Activated CD4-positive, alpha-beta T cell treated with anti-CD3 and anti-CD28 coated beads for 4 hours (primary cell): ENCODE results near the gene LRRC15.

ENCODE experiments used
- DNase-seq, 2 donors: peaks; one replicate each; pipeline ENCODE4 v3.0.0-alpha.2; 2020

The LRRC15 gene

DNA sequence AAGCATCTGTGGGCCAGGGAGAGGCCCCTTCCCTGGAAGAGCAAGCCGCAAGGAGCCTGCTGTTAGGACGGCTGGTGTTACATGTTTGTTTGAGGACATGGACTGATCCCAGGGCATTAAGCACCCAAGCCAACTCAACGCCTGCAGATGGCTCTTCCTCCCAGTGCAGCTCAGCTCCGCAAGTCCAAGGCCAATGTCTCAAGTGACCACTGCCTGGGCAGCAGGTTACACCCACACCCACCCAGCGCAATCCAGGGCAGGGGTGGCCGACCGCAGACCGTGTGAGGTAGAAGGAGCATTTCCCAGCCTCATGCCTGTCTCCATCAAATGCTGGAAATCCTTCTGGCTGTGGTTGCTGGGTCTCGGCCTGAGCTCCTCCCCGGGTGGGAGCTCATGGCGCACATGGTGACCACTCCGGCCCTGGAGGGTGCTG is 15.0 kb upstream of the LRRC15 start:
- no peak for DNase-seq

DNA sequence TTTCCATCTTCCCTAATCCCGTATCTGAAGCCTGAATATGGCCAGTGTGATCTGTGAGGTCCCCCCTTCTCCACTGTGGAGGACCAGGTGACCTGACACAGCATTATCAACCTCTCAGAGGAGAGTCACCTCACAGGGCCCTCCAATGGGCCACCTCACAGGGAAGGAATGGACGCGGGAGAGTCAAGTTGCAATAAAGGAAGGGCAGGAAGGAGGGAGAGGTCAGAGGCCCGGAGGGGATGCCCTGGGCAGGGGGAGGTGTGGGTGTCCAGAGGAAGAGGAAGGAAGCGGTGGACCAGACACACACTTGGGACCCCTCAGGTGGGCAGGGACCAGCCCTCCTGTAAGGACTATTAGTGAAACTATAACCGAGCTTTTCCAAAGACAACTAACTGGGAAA is 14.6 kb upstream of the LRRC15 start:
- DNase-seq: no peak

DNA sequence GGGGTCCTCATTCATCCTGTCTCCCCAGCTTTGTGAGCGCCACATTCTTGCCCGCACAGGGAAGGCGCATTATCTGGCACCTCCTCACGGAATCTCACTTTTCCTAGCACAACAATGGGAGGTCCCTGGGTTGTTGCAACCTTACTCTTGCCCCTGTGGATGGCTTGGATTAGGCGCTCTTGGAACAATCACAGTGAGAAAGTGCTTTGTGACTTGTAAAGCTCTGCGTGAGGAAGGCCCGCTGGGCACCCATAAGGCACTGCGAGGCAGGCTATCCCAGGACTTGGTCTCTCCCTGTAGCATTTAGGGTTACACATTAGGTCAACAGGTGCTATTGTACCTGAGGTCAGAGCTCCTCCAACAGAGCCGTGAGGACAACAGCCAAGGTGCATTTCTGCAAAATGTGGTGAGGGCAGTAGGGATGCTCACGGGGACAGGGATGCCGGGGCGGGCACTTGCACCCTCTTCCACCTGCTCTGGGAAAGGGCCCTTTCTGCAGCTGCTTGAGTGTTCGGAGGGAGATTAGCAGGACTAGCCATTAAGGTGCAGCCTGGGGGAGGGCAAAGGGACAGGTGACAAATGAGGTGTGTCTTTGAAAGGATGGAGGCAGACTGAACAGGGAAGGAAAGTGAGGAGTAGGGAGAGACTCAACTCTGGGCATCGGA is 13.9 kb upstream of the LRRC15 start:
- DNase-seq: no peak

DNA sequence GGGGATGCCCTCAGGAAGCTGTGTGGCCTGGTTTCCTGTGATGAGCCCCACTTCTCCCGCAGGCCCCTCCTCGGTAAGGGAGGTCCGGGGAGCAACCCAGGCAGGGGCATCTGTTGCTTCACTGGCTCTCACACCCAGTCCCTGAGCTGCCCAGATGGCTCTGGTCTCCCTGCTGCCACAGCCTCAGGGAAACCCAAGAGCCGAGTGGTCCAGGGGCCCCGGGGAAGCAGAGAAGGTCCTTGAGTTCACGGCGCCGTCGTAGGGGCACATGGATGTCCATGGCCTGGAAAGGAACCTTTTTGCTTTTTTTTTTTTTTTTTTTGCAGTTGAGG is 13.3 kb upstream of the LRRC15 start:
- no peak for DNase-seq

DNA sequence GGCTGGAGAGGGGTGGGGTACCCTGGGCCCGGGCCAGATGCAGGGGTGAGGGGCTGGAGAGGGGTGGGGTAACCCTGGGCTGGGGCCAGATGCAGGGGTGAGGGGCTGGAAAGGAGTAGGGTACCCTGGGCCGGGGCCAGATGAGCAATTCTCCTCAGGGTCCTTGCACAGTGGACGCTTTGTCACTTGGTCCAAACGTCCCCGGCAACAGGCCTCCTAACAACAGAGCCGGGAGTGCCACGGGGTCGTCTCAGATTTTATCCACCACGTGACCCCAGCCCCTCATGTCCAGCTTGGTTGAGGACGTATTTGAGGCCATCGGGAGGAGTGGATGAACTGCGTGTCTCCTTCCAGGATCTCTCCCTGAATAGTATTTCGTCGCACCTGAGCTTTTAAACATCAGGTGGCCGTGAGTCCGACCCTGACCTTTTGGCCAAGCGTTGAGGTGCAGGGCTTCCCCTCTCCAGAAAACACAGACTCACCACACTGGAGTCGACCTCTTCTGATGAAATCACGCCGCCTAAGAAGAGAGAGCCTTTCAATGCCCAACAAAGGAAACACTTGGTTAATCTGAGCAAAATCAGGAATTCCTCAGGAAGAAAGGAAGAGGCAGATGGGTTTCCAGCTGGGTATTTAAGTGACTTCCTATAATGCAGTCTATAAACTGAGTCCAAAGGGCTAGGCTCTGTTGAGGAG is 12.8 kb upstream of the LRRC15 start:
- DNase-seq: no peak

DNA sequence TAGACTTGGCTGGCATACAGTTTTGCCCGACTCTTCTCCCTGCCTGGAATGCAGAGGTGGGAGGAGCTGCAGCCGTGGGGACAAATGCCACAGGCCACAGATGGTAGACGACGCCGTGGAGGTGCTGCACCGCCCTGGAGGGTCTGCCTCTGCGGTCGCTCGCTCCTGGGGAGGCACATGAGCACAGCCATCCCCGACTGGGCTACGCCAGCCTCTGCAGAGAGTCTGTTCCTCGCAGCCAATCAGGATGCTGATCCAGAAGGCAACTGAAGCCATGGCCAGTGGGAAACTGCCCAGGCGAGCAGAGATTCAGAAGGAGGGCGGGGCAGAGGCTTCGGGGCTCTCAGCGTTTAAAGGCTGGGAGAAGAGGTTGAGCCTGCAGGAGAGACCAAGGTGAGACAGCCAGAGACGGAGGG is 11.9 kb upstream of the LRRC15 start:
- no peak for DNase-seq

DNA sequence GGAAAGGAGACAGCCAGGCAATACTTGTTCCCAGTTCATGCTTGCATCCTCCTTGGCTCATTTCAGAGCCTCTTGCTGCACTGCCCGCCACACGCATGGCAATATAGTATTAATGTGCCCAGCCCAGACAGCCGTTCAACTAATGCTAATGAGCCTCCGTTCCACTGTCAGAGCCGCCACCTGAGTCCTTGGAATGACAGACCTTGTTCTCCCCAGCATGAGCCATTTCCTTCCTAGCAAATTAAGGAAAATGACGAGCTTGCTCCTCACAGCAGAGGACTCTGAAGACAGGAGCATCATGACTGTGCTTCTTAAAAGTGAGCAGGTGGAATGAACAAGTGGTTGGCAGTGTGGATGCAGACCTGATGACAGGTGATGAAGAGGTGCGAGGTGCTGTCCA is 10.8 kb upstream of the LRRC15 start:
- DNase-seq: no peak

DNA sequence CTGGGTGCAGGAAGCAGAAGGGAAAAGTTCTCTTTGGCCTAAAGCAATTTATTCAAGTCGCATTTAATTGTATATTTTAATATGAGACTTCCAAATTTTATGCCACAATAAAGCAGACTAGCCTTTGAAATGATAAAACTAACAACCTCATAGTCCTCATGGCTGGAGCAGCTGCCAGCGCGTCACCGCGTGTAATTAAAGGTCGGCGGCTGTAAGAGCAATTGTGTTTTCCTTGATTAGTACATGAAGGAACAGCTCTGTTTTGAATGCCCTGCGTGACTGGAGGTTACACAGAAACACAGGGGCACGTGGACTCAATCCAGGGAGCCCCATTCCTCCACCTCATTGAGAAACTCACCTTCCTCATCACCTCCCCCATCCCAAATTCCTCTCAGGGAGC is 10.1 kb upstream of the LRRC15 start:
- DNase-seq: no peak

DNA sequence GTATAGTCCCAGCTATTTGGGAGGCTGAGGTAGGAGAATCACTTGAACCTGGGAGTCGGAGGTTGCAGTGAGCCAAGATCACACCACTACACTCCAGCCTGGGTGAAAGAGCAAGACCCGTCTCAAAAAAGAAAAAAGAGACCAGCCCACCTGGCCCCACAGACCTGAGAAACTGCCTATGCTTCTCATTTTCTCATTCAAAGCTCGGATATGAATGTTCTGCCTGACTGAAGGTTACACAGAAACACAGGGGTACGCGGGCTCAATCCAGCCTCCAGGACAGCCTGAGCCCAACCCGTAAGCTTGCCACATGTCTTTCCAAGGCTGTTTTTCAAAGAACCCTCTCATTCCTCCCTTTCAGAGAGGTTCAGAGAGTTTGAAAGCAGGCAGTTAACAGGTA is 9.7 kb upstream of the LRRC15 start:
- no peak for DNase-seq

DNA sequence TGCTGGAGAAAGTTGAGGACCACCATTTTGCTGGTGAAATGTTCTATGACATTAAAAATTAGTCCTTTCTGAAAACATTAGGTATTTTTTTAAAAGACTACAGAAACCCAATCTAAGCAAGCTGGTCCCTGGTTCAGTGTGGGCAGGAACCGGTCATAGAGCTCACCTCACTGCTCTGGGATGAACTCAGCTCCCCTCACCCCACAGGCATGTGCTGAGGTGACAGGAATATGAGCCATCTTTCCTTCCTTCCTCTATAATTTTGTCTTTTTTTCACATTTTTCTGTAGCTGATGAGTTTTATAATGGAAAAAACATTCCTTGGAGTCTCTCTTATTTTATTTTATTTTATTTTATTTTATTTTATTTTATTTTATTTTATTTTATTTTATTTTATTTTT is 8.2 kb upstream of the LRRC15 start:
- DNase-seq: no peak

DNA sequence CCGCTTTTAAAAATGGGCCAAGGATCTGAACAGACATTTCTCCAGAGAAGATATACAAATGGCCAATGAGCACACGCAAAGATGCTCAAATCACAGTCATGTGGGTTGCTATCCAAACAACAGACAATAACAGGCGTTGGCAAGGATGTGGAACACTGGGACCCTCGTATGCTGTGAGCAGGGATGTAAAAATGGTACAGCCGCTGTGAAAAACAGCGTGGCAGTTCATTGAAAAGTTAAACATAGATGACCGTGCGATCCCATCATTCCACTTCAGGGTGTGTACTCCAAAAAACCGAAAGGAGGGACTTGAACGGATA is 6.7 kb upstream of the LRRC15 start:
- DNase-seq: no peak

DNA sequence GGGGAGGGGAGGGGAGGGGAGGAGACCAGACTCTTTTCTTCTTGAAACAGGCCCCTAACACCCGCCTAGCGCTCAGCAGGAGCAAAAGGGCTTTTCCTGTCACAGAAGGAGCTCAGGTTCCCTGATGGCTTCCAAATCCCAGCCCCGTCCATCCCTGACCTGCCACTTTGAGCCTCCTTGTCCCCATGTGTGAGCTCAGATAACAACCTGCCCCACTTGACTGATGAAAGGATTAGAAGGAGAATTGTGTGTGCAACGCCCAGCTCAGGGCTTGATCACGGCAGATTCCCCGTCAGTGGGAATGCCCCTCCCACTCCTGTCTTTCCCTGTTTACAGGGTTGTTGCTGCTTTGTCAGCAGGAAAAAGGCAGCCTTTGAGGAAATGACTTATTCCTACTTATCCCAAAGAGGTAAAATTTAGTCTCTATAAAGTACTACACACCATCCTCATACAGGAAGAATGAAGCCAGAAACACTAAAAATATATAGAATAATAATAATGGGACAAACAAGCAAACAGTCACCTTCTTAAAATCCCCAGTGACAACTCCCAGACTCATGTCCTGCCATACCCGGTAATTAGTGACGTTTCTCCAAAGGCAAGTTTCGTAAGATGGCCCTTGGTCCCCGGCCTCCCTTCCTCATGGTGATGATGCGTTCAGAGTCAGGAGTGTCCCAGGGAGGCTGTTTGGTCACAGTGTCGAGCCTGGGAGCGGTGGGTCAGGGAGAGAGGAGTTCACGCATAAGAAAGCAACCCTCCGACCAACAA is 6.1 kb upstream of the LRRC15 start:
- no peak for DNase-seq

DNA sequence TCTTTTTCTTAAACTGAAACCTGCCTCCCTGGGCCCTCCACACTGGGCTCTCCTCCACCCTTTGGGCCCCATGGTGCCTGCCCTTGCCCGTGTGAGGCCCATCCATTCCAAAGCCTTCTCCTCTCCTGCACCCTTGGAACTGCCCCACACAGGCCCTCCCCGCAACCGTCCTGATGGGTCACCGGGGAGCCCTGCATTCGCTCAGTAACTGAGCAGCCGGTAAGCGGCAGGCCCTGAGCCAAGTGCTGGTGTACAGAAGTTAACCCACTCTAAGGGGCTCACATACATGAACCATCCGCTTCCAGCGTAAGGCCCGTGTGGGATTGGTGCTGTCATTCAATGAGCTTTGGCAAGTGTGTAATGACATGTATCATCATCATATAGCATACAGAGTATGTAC is 5.4 kb upstream of the LRRC15 start:
- DNase-seq: no peak

DNA sequence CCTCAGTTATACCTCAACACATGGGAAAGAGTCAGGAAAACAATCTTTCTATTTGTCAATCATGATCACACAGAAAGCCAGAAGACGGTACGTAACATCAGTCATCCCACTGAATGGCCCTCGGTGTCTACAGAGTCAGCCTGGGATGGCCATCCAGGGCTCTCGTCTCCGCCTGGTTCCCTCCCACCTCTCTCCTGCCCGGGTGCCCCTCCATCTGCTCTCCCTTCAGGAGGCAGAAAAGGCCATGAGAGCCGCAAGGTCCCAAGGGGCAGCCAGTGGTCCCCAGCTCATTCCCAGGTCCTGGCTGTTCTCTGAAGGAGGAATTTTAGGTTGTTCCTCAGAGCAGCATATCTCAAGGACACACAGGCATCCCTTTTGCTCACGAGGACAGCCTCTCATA is 4.4 kb upstream of the LRRC15 start:
- DNase-seq: no peak

DNA sequence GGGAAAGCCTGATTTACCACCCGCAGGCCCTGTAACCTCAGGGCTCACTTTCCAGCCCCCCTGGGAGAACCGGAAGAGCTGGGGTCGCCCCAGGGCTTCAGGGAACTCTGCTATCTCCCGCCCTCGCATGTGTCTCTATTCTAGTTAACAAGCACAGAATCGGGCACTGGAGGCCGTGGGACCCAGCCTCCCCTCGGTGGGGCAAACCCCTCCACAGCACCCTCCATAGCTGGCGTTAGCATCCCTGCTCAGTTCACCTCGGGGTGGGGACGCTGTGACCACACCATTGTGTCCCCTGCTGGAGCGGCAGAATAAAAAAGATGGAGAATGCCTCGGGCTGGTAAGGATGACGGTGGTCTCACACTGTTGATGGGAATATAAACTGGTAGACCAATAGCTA is 3.5 kb upstream of the LRRC15 start:
- DNase-seq: no peak

DNA sequence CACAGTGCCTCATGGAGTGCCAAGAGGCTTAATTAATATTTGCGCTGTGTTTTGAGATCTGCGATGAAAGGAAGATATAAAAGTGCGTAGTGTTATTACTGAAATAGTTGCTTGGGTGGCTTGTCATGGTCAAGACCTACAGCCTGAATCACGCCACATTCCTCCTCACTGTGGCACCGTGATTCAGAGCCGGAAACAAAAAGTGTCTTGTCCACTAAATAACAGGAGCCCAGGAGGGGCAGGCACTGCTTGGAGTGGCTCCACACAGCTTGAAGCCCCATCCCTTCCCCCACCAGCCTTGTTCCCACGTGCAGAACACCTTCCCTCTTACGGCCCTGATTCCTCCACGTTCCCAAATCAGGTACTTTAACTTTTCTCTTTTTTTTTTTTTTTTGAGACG is 1.2 kb upstream of the LRRC15 start:
- no peak for DNase-seq

DNA sequence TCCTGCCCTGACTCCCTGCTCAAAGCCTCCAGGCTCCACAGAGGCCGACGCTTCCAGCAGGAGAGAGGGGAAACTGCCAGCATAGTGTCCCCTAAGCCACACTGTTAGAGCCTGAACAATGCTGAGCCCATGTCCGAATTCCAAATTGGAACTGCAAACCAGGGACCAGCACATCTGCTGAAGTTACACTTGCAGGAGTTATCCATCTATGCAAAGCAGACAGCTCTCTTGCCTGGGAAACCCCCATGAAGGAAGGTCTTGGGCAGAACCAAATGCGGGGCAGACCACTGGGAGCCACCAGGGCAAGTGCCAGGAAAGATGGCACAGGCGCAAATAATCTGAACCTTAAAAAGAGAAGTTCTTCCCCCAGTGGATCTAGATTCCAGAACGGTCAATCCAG is 625 bp downstream of the LRRC15 start:
- no peak for DNase-seq

DNA sequence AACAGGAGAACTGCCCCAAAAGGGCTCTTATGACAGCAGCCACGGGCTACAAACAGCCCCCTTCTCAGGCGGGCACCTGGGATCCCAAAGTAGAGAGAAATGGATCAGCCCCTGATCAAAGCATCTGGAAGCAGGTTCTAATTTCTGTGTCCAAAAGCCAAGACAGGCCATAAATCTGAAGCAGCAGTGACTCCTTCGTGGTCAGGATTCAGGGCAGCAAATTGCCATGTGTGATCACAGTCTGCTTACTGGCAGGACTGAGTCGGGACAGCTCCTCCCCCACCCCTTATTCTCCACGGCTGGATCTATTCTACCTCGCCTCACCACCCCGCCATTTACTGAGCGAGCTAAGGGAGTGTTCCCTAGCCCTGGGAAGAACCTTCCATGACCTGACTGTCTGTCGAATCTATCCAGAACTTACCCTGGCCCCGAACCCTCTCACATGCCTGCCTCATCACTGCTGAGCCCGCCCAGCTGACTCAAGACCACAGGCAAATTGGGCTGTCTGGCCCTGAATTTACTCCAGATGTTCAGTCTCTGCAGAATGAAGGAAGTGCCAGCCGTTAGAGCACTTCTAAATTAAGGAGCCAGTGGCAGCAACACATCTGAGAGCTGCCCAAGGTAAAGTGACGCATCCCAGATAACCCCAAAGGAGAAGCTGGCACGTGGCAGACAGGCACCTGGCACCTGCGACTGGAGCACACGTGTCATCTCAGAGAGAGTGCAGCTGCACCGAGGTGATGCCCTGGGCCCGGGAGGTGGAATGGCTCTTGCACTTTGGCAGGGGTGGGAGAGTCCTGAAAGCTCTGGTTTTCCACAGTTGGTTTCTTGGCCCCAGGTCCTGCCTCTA is 1.3 kb downstream of the LRRC15 start:
- no peak for DNase-seq

DNA sequence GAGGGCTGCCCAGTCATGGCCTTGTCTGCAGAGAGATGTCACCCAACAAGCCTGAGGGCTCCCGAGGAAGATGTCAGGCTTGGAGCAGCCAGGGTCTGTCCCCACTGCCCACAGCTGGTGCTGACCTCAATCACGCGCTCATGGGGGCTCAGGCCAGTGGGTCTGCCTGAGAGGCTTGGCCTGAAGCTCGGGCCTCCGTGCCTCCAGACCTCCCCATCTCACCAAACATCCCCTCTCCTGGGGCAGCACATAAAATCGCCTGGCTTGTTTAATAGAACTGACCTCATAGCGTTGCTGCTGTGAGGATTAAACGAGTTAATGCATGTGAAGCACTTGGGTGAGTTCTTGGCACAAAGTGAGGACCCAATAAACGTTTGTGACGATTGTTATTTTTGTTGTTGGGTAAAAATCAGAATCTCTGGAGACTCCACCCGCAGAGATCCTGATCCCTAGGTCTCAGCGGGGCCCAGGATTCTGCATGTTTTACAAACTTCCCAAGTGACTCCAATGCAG is 3.5 kb downstream of the LRRC15 start:
- DNase-seq: no peak

DNA sequence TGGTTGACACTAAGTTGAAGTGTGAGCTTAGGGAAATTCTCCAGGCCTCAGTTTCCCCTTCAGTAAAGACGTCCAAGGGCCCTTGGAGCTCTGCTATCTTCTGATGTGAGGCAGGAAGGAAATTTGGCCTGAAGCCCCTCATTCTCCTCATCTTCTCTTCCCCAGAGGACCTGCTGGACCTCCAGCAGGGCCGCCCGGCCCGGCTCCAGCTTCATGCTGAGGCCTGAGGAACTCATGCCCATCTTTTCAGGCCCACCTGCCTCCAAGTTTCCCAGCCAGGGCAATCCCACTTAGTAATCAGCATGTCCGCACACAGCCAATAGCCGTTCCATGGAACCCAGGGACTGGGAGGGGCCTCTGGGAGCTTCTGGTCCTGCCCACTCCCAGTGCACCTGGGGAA is 4.0 kb downstream of the LRRC15 start:
- DNase-seq: no peak

DNA sequence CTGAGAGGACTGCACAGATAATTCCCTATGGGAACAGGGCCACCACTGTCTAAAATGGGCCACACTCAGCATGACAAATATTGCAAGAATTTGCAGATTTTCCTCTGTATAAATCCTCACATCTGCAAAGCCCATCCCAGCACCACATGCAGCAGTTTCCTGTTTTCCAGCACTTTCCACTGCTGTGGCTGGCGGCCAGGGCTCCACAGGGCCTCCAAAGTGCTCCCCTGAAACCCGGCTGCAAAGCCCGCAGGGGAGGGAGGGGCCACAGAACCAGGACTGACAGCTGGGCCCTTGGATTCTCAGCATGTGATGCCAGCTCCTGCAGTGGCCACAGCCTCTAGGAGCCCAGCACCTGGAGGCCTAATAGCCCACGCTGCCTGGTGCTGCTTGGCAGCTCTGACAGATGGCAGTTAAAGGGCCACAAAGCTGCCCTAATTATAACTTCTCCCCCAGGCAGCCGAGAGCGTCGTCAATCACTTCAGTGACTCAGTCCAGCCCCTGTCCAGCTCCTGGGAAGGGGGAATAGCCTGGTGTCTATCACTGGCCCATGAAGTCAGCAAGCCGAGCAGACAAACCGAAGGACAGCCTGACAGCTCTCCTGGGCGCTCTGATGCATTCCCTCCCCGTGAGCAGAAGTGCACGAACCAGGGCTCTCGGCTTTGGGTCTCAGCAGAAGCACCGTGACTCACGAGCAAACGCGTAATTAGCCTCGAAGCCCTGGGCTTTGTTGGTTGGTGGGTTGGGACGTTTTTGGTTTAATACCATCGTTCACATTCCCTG is 4.7 kb downstream of the LRRC15 start:
- no peak for DNase-seq

DNA sequence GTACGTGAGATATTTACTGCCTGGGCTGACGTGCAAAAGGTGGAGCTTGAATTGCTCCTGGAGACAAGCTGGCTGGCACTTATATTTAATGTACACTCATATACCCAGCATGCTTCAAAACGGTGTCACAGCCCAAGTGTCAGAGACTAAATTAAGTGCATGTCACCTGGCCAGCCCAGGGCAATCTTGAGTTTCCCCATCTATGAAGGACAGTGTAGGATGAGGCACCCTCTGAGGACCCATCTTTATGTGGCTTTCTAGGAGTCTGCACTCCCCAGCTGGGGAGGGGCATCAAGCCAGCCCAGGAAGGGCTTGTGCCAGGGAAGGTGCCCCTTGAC is 5.3 kb downstream of the LRRC15 start:
- DNase-seq: no peak

DNA sequence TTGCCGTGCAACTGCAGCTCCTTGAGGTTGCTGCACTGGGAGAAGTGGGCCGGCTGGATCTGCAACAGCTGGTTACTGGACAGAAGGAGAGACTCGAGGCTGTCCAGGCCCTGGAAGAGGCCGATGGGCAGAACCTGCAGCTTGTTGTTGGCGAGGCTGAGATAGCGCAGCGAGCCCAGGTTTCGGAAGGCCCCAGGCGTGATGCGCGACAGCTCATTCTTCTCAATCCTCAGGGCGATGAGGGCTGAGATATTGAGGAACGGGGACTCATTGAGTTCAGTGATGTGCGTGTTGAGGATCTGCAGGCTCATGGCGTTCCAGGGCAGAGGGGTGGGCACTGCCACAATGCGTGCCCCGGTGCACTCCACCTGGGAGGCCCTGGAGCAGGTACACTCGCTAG is 9.0 kb downstream of the LRRC15 start:
- DNase-seq: no peak
